CD4-positive, alpha-beta T cell treated with Interleukin-2 at 100 ng/mL for 4 hours (primary cell): Measurements from ENCODE around the gene DCAF7.

ENCODE experiments used
- DNase-seq: peaks from one replicate; pipeline ENCODE4 v3.0.0-alpha.2; 2020; ENCODE audit warnings: low spot score

DCAF7 gene, protein sequence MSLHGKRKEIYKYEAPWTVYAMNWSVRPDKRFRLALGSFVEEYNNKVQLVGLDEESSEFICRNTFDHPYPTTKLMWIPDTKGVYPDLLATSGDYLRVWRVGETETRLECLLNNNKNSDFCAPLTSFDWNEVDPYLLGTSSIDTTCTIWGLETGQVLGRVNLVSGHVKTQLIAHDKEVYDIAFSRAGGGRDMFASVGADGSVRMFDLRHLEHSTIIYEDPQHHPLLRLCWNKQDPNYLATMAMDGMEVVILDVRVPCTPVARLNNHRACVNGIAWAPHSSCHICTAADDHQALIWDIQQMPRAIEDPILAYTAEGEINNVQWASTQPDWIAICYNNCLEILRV

DNA sequence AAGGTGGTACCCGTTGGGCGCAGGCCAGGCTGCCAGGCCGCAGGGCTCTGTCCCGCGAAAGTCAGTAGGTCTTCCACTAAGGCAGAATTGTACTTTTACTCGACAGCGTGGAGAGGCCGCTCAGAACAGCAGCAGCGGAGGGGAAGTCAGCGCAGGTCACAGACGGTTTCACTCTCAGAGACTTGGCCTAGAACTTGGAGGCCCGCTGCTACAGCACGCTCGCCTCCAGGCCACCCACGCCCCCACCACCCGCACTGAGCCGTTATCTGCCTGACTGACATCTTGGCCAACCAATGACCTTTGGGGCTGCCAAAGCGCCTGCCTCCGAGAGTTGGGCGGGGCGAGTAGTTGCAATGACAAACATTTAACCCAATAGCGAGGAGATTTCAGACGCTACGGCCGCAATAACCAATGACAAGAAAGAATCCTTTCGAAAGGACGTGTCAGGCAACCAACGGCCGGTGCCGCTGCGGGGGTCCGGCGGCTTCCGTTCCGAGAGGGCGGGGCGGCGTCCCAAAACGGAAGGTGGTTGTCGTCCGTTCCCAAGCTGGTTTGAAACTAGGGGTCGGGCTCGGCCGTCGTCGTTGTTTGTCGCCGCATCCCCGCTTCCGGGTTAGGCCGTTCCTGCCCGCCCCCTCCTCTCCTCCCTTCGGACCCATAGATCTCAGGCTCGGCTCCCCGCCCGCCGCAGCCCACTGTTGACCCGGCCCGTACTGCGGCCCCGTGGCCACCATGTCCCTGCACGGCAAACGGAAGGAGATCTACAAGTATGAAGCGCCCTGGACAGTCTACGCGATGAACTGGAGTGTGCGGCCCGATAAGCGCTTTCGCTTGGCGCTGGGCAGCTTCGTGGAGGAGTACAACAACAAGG is at the start of gene DCAF7:
DCAF7 (plus strand) TSS at position 532 of the 871 bp plus-strand sequence; CDS start at position 733, 201 bp downstream.
- DNase-seq = peak; percentile 100

DNA sequence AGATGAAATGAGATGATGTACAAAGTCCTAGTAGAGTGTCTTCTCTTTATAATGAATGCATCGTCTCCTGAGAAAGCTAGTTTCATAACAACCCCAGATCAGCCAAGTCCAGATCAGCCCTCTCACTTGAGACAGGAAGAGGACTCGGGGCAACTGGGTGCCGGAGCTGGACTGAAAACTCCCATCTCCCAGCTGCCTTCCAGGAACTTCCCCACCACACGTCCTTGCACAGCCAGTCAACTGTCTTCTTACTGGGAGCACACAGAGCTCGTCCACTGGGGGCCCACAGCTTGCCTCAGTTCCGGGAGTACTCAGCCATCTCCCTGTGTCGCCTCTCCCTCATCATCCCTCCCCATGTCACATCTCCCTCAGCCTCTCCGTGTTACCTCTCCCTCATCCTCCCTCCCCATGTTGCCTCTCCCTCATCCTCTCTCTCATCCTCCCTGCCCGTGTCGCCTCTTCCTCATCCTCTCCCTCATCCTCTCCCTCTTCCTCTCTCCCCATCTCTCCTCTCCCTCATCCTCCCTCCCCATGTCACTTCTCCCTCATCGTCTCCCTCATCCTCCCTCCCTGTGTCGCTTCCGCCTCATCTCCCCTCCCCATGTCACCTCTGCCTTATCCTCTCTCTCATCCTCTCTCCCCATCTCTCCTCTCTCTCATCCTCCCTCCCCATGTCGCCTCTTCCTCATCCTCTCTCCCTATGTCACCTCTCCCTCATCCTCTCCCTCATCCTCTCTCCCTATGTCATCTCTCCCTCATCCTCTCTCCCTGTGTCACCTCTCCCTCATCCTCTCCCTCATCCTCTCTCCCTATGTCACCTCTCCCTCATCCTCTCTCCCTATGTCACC is 49.5 kb upstream of the DCAF7 start:
- no peak for DNase-seq

DNA sequence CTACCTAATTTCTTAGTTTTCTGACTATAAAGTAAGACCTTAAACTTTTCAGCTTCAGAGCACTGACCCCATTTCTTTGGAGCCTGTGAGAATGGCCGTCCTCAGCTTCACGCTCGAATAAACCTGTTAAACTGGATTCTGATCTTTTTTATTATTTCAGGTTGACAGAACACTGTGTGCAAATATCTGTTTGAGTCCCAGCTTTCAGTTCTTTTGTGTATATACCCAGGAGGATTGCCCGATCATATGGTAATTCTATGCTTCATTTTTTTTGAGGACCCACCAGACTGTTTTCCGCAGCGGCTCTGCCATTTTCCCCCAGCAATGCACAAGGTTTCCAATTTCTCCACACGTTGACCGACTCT is 47.0 kb upstream of the DCAF7 start:
- DNase-seq = no peak

DNA sequence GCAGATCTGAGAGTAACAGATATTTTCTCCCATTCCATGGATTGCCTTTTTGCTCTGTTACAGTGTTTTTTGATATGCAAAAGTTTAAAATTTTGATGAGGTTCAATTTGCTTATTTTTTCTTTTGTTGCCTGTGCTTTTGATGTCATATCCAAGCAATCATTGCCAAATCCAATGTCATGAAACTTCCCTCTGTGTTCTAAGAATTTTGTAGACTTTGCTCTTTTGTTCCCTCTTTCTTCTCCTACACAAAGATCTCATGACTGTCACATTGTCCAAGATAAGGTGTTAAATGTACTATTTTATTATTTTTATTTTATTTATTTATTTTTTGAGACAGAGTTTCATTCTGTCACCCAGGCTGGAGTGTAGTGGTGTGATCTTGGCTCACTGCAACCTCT is 46.0 kb upstream of the DCAF7 start:
- no peak for DNase-seq

DNA sequence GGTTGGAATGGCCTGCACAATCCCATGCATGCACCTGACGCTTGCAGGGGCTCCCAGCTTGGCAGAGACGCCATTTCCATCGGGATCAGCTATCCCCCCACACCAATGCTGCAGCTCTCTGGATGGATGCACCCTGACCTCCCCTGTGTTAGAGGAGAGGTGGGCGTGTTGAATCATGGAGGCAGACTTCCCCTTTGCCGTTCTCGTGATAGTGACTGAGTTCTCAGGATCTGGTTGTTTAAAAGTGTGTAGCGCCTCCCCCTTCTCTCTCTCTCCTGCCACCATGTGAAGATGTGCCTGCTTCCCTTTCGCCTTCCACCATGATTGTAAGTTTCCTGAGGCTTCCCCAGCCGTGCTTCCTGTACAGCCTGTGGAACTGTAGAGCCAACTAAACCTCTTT is 44.9 kb upstream of the DCAF7 start:
- no peak for DNase-seq

DNA sequence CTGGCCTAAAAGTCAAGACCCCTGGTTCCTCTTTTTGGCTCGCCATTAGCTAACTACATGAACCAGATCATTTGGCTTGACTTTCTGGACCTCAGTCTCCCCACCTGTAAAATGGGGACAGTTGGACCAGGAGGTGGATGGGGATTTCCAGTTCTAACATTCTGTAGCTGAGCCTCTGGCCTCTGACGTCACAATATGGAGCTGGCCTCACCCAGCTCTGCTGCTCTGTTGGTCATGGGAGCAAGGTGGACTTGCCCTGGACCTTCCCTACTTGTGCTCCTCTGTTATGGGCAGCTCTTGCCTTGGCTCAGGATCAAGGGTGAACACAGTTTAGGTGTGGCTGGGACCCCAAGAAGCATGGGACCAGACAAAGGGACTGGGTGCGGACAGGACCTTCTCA is 43.6 kb upstream of the DCAF7 start:
- DNase-seq = no peak

DNA sequence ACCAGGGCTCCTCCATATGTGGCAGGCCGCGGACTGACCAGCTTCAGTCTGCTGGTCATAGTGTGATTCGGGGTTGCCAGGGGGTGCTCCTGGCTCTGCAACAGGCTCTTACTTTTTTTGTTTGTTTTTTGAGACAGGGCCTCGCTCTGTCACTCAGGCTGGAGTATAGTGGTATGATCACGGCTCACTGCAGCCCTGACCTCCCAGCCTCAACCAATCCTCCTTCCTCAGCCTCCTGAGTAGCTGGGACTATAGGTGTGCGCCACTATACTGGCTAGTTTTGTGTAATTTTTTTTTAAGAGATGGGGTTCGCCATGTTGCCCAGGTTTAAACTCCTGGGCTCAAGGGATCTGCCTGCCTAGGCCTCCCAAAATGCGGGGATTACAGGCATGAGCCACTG is 38.9 kb upstream of the DCAF7 start:
- DNase-seq = no peak

DNA sequence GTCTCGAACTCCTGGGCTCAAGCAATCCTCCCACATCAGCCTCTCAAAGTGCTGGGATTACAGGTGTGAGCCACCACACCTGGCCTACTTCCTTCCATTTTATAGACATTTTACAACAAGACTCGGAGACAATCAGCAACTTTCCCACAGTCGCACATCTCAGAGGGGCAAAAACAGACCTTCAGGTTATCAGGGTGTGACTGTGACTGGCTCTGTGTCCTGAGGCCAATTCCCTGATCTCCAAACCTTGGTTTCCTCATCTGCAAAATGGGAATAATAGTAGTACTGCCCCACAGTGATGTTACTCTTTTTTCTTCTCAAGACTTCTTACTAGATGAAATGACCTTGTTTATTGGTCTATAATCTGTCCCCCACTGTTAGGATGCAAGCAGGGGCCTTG is 37.9 kb upstream of the DCAF7 start:
- no peak for DNase-seq

DNA sequence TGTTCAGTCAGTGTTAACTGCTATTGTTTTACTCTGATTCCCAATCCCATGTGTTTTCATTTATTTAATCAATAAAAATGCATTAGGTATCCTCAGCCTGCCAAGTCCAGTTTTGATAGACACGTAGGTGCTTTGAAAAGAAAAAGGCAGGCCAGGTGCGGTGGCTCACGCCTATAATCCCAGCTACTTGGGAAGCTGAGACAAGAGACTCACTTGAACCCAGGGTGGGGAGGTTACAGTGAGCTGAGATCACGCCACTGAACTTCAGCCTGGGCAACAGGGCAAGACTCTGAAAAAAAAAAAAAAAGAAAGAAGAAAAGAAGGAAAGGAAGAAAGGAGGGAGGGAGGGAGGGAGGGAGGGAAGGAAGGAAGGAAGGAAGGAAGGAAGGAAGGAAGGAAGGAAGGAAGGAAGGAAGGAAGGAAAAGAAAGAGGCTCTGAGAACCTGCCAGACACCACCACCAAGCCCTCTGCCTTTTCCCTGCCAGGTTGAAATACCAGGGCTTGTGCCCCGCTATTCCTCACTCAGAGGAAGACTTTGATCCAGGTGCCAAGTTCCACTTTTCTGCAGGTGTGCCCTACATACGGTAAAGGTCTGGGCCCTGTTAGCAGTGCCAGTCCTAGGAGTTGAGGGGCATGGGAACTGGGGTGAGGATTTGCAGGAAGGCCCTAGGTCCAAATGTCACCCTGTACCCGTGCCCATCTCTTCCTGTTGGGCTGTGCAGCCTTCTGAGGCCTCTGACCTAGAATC is 37.2 kb upstream of the DCAF7 start:
- no peak for DNase-seq

DNA sequence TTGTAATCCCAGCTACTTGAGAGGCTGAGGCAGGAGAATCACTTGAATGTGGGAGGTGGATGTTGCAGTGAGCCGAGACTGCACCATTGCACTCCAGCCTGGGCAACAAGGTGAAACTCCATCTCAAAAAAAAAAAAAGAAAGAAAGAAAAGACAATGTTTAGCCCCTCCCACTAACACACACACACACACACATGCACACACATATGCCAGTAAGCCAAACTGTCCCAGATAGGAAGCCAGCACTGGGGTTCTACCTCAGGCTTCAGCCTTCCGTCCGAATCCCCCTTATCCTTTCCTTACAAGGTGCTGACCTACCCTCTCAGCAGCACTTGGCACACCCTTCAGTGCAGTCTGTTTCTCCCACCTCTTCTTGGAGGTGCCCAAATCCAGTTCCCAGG is 35.8 kb upstream of the DCAF7 start:
- DNase-seq = no peak

DNA sequence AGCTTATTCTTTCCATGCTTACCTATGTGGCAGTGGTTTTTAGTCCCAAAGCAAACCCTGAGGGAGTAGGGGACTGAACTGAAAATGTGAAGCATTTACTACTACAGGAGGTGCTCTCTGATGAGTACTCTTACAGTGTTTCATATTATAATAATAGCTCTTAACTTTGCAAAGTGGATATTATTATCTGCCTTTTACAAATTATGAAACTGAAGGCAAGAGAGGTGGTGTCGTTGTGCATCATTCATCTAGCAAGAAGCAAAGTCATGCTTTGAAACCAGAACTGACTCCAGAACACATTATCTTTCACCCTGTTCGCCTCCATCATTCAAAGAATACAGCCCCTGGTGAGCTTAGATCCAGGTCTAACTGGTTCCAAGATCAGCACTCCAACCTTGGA is 35.3 kb upstream of the DCAF7 start:
- no peak for DNase-seq

DNA sequence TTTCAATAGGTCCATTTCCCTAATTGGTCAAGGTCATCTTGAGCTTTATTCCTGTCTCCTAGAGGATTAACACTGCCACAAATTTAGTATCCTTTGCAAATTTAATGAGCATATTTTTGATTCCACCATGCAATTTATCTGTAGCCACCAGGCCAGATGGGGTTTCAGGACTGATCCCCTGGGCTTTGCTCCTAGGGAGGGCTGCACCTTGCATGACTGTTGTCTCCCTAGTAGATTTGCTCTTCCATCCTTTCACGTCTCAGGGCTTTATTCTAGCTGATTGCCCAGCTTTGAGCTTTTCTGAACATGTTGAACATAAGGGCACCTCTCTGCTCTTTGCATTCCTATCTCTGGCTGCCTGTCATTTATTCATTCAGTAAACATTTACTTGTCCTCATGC is 34.9 kb upstream of the DCAF7 start:
- DNase-seq = no peak

DNA sequence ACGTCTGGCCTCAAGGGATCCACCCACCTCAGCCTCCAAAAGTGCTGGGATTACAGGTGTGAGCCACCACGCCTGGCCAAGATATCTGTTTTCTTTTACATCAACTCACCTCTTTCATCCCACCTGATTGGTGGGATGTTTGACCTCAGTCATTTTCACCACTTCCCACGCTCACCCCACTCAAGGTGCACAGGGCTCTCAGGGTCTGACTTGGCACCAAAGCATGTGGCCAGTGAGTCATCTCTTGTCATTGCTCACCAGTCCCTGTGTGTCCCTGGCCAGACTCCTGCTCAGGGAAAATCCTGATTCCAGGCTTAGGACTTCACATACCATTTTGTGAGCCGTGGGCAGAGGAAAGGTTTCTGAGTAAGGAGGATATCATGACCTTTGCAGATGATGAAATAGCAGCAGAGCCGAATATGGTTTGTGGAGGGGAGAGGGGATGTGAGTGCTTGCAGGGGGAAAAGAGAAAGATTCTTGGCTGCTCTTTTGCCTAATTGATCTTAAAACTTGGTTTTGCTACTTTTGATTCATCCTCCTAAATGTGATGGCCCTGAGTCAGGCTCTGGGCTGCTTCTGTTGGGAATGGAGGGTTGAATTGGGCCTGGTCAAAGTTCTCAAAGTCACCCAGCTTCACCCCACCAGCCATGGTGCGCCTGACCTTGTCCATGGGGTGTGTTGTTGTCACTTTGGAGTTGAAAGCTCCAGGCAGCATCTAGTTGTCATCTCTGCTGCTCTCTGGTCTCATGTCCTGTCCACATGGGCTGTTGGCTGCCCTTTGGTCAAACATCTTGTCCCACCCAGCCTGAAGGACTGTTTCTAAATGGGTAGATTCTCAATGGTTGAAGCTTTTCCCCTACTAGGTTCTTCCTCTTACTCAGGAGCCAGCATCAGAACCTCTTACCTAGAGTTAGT is 33.1 kb upstream of the DCAF7 start:
- DNase-seq = no peak

DNA sequence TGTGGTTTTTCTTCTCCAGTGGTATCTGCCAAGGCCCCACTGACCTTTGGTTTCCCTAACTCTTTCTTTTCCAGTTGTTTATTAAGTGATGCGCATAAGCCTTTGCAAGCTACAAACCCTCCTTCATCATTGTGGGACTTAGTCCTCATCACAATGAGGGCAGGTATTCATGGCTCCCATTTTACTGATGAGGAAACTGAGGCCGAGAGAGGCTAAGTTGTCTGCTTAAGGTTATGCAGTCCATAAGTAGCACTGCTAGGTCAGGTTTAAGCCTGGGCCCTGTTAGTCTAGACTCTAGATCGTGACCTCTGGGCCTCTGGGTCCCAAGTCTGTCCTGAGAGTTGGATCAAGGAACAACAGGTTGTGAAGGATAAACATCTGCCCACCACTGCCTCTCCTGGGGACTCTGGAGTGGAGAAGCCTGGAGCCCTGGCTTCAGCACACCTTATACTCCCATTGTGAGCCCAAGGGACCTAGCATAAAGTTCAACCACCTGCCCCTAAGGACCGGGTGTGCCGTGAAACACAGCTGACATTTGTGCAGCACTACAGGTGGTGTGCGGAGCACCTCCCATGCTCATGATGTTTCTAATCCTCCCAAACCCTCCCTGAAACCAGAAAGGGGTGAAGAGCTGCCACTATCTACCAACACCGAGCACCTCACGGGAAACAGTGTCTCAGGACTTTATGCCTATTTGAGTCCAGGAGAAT is 32.3 kb upstream of the DCAF7 start:
- DNase-seq = no peak

DNA sequence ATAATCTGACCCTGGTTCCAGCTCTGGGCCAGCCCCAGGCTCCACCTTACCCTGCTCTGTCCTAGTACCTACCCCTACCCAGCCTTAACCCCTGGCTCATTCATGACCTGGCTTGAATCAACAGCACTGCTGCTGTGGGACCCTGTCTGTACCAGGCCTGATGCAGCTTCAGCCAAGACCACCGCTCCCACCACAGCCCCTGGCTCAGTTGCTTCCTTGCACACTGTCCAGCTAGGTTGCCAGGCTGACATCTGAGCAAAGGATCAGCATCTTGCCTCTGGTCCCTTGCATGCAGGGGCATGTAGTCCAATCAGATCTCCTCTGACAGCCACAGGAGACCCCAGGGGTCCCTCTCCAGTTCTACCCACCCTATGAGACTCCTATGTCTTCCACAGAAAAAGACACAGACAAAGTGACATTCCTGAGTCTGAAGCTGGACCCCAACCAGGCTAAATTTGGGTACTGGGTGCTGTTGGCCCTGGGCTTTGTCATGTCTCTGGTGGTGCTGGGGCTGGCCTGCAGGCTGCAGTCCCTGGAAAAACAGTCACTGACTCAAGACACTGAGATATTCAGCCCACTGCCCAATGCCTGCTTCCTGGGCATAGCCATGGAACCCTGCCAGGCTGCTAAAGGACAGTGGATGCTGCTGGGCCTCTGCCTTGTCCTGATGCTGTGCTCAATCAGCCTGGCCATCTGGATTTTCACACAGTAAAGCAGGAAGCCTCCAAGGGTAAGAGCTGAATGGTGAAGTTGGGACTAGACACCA is 31.0 kb upstream of the DCAF7 start:
- no peak for DNase-seq

DNA sequence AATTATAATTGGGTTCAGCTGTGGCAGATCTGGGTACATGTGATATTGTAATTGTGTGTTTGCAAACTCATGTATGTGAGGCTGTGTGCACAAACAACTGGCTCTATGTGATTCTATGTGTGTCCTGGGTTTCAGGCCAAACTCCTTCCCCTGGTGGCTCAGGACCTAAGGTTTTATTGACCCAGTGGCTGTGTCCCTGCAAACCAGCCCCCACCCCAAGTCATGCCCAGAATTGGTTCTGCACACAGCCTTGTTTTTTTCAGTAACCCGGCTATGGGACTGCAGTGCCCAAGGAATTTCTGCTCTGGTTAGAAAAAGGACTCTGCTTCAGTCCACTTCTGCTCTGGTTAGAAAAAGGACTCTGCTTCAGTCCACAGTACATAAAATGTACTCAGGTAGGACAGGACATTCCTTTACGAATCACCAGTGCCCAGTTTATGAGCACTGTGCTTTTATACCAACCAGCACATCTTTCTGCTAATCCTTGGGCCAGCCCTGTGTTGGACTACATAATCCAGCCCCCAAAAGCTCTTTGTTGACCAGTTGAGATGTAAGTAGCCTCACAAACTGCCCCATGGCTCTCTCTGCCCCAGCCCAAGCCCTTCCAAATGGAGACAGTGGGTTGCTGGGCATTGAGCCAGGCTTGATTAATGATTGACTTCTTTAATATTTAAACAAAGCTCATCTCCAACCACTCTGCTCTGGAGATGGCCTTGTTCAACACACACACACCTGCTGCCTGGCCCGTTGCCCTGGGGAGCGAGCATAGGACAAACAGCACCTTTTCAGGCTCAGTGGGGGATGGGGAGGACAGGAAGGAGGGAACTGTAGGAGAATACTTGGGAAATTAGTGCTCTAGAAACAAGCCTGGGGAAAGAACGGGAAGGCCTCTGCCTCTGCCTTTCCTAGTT is 30.1 kb upstream of the DCAF7 start:
- no peak for DNase-seq

DNA sequence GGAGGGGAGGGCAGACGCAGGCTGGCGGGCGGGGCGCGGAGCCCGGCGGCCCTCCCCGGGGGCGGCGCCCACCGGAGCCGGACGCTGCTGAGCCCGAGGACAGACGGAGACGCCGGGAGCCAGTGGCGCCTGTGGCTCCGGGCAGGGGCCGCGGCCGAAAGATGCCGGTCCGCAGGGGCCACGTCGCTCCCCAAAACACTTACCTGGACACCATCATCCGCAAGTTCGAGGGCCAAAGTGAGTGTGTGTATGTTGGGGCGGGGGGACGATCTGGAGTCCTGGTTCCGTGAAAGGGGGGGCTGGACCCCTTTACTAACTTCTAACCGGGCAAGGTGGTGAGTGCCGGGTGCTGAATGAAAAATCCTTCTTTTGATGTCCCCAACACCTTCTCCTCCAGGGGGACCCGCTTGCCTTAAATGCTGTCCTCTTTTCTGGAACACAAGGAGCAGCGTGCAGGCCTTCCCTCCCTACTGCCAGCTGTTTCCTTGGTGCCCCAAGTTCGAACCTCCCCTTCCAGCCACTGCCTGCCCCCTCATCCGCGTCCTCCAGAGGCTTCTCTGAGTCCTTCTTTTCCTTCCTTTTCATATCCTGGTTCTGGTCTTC is 26.9 kb upstream of the DCAF7 start, which contains the start of gene KCNH6:
KCNH6 (plus strand) TSS at position 106 of the 603 bp plus-strand sequence; CDS start at position 162, 56 bp downstream.
- no peak for DNase-seq

DNA sequence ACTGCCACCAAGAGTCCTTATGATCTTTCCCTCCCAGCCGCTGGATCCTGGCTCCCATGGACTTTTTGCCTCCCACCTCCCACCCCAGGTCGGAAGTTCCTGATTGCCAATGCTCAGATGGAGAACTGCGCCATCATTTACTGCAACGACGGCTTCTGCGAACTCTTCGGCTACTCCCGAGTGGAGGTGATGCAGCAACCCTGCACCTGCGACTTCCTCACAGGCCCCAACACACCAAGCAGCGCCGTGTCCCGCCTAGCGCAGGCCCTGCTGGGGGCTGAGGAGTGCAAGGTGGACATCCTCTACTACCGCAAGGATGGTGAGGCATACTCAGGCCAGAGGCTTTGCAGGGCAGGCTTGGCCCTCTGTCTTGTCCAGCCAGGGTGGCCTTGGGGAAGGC is 26.2 kb upstream of the DCAF7 start:
- DNase-seq = no peak
